ENCODE results near the gene INPP5A.
"Not testable (repeated sequence)": the region's sequence is repeated elsewhere in the genome, so short reads cannot be mapped to it uniquely, and the experiment has no call there.

INPP5A gene, protein sequence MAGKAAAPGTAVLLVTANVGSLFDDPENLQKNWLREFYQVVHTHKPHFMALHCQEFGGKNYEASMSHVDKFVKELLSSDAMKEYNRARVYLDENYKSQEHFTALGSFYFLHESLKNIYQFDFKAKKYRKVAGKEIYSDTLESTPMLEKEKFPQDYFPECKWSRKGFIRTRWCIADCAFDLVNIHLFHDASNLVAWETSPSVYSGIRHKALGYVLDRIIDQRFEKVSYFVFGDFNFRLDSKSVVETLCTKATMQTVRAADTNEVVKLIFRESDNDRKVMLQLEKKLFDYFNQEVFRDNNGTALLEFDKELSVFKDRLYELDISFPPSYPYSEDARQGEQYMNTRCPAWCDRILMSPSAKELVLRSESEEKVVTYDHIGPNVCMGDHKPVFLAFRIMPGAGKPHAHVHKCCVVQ

DNA sequence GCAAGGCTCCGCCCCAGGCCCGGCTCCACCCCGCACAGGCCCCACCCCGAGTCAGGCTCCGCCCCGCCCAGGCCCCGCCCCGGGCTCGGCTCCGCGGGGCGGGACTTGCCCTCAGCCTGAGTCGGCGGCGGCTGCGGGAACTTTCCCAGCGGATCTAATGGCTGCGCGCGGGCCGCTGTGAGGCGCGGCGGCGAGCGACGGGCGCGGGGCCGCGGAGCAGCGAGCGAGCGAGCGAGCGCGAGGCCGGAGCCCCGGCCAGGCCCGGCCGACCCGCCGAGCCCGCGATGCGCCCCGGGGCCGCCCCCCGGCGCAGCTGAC, at the start of gene INPP5A:
INPP5A (plus strand) TSS at position 104 of the 318 bp plus-strand sequence. CDS start 310 bp downstream, outside the sequence.
- no peak for DNase-seq (ENCODE audit: low read depth in 2 of 2, low spot score in 1 of 2)

DNA sequence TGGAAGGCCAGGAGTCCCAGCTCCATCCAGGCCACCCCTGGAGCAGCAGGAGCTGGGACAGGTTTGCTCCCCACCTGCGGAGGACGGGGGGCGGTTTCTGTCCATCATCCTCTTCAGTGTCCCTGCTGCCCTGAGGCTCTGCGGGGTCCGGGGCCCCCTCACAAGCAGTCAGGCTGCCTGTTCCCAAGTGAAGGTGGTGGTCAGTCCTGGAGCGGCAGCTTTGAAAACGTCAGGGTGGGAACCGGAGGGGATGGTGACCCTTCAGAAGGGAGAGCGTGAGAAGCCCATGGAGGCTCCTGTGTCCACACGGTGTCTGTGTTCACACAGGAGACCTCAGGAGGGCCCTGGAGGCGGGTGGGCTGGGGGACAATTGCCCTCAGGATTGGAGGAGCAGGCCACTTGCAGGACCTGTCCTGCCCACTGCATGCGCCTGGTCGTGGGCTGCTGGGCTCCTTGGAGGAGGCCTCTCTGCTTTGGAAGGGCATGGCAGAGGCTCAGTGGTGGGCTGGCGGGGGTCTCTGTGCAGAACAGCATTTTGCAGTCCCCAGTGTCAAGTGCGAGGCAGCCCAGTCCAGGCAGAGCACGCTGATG, 49.3 kb upstream of the INPP5A start:
- no peak for DNase-seq (ENCODE audit: low read depth in 2 of 2, low spot score in 1 of 2)

DNA sequence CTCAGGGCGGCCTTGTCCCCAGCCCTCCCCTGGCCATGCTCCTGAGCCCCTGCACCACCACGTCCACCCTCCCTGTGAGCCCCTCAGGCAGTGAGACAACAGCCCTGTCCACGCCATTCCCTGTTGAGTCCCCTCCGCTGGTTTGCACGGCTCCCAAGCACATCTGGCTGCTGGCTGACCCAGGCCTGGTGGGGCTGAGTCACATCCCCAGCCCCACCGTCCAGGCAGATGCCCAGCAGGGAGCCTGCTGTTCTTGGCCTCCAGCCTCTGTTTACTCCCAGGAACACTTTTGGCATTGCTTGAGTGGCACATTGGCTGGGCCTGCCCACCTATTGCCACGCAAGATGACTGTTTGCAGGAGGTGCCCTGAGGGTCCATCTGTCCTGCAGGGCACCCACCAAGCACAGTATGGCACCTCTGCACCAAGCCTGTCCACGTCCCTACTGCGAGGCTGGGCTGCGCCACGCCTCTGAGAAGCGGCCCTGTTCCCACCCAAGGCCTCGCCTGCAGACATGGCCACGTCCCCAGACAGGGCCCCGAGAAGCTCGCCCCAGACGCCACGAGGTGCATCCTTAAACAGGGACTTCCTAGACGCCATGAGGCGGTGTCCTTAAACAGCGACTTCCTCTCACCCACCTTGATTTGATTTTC, 48.4 kb upstream of the INPP5A start:
- no peak for DNase-seq (ENCODE audit: low read depth in 2 of 2, low spot score in 1 of 2)

DNA sequence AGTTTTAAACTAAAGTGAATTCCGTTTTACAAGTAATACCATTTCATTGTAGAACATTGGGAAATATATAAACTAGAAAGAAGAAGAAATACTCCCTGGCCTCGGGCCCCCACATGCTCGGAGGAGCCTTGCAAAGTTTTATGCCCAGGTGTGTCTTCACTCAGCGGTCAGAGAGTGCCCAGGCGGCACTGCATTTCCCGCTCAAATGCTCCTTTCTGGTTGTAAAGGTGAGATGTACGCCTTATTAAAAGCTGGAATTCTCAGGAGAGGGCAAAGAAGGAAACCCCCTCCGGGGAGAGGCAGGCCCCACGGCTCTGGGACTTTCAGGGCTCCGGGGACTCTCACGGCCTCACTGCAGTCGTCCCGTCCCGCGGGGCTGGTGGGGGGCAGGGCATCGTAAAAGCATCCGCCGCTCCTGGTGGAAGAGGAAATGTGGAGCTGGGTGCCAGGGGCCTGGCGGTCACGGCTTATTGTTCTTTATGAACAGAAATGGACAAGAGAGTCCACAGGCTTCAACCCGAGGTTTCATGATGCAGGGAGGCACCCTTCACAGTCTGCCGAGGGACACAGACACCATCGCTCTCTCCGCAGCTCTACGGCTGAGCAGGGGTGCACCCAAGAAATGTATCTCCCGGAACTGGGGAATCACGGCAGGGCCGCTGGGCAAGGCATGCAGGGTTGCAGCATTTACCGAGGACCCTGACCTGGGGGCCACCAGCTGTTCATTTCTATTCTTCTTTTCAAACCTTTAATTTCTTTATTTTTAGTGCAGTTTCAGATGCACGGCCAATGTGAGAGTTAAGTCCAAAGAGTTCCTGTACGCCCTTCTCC, 47.7 kb upstream of the INPP5A start:
- no peak for DNase-seq (ENCODE audit: low read depth in 2 of 2, low spot score in 1 of 2)

DNA sequence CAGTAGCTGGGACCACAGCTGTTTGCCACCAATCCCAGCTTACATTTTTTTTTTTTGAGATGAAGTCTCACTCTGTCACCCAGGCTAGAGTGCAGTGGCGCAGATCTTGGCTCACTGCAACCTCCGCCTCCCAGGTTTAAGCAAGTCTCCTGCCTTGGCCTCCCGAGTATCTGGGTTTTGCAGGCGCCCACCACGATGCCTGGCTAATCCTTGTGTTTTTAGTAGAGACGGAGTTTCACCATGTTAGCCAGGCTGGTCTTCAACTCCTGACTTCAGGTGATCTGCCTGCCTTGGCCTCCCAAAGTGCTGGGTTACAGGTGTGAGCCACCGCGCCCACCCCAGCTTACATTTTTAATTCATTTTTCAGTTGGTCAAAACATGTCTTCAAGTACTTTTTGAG, 46.1 kb upstream of the INPP5A start:
- DNase-seq (ENCODE audit: low read depth in 2 of 2, low spot score in 1 of 2), result not testable (repeated sequence)

DNA sequence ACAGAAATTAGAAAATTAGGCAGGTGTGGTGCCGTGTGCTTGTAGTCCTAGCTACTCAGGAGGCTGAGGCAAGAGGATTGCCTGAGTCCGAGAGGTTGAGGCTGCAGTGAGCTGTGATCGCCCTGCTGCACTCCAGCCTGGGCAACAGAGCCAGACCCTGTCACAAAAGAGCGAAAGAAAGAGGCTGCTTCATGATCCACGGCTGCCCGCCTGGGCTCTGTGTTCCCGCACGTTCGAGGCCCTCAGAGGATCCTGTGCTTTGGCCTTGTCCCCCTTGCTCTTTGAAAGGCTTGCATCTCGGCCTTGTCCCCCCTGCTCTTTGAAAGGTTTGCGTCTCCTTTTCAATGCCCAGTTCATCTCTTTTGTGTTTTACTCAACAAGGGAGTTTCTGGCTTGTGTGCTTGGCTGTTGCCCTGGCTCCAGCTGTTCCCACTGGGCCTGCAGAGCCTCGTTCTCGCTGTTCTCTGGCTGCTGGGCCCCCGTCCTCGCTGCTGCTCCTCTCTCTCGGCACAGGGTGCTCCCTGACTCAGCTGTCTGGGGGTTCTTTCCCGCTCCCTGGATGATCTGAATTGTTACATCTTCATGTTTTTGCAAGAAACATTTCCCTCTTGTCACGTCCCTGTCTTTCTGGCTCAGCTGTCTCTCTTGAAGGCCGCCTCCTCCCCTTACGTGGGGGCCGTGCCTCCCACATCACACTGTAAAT, 45.1 kb upstream of the INPP5A start:
- DNase-seq (ENCODE audit: low read depth in 2 of 2, low spot score in 1 of 2), result no peak

DNA sequence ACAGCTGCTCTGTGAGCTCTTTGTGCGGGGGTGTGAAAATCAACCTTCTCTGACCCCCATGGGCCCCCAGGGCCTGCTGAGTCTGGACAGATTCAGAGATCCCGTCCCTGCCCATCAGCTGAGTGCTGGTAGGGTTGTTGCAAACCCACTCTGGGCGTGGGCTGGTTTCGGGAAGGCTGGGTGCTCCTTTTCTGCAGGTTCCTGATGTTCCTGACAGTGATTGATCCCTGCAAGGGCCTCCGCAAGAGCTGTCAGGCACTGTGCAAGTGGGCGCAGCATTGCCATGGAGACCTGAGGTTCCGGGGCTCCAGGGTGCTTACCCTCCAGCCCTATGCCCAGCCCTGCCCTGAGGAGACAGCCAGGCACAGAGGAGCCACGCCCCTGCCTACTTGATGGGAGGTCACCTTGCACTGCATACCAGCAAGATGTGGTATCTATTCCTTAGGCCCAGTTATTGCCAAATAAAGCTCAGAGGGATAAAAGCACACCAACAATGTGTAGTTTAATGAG, 44.3 kb upstream of the INPP5A start:
- no peak for DNase-seq (ENCODE audit: low read depth in 2 of 2, low spot score in 1 of 2)

DNA sequence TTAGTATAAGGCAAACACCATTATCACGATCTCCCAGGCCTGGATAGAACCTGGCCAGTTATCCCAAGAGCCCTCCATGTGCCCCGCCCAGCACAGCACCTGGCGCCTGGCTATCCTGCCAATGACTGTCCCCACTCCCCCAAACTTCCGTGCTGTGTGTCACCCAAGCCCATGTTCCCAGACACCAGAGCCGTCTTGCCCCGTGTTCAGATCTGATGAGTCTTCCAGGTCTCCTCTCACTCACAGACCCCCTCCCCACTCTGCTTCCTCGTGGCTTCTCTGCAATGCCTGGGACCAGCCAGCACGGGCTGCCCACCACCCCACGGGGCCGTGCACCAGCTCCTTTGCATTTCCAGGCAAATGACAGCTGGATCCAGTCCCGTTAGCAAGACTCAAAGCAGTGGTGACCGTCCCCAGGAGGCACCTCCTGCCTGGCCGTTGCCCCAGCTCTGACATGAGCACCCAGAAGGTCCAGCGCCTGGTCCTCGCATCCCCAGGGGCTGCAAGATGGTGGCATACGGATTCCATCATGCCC, 43.8 kb upstream of the INPP5A start:
- no peak for DNase-seq (ENCODE audit: low read depth in 2 of 2, low spot score in 1 of 2)

DNA sequence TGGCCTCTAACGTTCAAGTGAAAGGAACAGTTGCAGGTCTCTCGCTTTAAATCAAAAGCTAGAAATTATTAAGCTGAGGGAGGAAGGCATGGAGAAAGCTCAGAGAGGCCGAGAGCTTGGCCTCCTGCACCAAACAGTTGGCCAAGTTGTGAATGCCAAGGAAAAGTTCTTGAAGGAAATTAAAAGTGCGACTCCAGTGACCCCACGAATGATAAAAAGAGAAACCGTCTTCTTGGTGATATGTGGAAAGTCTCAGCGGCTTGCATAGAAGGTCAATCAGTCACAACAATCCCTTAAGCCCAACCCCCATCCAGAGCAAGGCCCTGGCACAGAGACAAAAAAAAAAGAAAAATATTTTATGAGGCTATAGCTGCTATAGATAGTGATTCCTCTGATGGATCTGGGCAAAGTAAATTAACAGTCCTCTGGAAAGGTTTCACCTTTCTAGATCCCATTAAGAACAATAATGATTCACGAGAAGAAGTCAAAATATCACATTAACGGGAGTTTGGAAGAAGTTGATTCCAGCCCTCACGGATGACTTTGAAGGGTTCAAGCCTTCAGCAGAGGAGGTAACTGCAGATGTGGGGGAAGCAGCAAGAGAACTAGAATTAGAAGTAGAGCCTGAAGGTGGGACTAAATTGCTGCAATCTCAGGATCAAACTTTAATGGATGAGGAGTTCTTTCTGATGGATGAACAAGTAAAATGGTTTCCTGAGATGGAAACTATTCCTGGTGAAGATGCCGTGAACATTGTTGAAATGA, 42.5 kb upstream of the INPP5A start:
- DNase-seq (ENCODE audit: low read depth in 2 of 2, low spot score in 1 of 2), result no peak

DNA sequence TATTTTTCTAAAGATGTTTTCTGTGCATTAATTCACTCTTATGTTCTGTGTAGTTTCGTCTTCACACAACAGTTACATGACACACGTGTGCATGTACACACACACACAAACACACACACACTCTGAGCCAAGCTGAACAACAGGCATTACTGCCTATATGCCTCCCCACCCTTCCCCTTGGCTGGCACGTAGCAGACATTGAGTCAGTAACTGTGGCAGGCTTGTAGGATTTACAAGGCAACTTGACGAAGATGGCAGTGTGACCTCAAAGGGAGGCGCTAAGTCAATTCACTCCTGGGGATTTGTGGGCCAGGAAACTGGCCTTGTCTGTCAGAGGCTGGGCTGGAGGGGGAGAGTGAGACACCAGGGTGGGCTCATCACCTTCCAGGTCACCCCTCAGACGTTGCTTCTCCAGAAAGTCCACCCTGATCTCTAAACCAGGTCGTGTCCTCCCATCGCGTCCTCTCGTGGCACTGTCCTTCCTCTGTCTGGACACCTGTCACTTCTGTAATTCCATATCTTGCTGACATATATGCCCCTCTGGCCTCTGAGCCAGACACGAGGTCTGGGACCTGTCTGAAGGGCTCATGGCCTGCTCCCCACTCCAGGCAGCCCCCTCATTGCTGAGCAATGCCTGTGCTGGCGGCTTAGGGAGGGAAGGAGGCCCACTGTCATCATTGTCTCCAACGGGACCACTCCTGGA, 41.1 kb upstream of the INPP5A start:
- no peak for DNase-seq (ENCODE audit: low read depth in 2 of 2, low spot score in 1 of 2)

DNA sequence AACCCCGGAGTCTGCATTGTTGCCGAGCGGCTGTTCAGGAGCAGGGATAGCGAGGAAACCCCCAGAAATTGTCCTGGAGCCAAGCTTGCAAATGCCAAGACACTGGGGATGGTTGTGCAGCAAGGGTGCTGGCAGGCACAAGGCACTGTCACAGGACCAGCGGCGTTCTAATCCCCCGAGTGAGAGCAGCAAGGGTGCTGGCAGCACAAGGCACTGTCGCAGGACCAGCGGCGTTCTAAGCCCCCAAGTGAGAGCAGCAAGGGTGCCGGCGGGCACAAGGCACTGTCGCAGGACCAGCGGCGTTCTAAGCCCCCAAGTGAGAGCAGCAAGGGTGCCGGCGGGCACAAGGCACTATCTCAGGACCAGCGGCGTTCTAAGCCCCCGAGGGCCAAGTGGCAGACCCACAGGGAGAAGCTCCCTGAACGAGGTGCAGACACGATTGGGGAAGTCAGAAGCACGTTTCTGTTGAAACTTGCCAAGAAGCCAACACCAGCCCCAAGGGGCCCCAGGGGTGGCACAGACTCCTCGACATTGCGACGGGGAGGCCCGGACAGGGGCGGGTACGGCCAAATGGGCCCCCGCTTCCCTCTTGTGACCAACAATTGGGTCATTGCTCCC, 40.4 kb upstream of the INPP5A start:
- no peak for DNase-seq (ENCODE audit: low read depth in 2 of 2, low spot score in 1 of 2)

DNA sequence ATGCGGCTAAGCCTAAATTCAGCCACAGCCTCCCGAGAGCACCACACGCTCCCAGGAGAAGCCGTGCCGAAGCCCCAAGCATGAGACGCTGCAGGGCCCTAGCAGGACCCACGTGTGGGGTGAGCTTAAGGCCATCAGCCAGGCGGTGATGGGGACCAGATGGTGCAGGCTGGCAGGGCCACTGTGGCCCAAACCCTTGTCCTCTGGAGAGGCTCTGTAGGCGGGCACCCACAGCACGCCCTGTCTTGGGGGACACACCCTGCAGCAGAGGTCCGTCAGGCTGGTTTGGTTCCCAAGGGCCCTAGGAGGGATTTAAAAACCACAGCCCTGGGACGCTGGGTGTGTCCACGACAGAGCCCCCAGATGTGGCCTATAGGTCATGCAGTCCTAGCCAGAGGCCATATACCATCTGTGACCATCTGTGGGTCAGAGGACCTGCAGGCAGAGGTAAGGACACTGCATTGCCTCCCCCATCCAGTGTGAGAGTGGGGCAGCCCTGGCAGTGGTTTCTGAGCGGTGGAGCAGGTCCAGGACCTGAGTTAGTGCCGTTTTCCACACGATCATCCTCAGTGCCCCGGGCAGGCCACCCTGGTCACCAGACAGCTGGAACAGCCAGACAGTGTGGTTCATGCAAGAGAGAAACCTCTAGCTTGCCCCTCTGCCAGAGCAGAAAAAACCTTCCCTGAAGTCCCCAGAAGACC, 39.6 kb upstream of the INPP5A start:
- no peak for DNase-seq (ENCODE audit: low read depth in 2 of 2, low spot score in 1 of 2)

DNA sequence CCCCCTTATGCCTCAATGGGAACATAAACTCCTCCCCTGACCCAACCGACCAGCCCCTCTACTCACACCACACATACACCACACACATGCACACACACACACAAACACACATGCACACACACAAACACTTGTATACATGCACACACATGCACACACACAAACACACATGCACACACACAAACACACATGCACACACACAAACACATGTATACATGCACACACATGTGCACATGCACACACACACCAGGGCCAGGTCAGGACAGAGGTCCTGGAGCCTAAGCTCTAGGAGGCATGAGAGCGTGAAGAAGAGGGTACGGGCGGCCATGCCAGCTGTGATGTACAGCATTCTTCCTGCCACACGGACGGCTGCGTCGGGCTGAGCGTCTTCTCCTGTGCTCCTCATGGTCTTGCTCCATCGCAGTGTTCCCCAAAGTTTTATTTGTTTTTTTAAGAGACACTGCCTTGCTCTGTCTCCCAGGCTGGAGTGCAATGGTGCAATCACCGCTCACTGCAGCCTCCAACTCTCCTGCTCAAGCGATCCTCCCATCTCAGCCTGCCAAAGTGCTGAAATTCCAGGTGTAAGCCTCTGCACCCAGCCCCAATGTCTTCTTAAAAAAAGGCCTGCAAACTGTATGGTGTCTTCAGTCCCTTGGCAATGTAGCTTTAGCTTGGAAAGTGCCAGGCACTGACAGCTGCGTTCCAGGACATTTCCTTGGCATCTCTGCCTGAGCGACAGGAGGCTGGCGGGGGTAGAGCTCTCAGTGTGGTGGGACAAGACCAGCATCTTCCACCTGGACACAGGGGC, 38.8 kb upstream of the INPP5A start:
- no peak for DNase-seq (ENCODE audit: low read depth in 2 of 2, low spot score in 1 of 2)

DNA sequence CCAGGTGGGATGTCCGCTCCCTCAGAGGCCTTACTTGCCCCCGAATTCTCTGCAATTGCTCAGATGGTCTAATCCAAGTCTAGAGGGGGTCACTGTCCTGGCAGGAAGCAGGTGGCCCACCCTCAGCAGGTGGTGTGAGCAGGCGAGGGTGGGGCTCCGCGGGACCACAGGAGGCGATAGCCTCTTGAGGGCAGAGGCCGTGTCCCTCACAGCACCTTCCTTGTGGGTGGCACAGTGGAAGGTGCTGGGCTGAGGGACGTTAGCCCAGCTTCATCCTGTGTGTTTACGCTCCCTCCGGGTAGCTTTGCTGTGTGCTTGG, 38.3 kb upstream of the INPP5A start:
- no peak for DNase-seq (ENCODE audit: low read depth in 2 of 2, low spot score in 1 of 2)

DNA sequence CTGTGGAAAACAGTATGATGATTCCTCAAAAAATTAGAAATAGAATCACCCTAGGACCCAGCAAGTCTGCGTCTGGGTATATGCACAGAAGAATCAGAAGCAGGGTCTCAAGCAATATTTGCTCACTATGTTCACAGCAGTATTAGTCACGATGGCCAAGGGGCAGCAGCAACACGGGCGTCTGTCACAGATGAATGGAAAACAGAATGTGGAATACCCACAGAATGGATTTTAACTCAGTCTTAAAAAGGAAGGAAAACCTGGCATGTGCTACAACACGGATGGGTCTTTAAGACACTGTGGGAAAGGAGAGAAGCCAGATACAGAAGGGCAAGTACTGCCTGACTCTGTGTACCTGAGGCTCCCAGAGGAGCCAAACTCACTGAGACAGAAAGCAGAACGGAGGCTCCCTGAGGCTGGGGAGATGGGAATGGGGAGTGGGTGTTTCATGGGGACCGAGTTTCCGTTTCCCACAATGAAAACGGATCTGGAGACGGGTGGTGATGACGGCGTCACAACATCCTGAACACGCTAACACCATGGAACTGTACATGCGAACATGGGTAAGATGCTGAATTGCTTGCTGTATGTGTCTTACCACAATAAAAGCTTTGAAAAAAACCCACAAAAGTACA, 36.7 kb upstream of the INPP5A start:
- no peak for DNase-seq (ENCODE audit: low read depth in 2 of 2, low spot score in 1 of 2)

DNA sequence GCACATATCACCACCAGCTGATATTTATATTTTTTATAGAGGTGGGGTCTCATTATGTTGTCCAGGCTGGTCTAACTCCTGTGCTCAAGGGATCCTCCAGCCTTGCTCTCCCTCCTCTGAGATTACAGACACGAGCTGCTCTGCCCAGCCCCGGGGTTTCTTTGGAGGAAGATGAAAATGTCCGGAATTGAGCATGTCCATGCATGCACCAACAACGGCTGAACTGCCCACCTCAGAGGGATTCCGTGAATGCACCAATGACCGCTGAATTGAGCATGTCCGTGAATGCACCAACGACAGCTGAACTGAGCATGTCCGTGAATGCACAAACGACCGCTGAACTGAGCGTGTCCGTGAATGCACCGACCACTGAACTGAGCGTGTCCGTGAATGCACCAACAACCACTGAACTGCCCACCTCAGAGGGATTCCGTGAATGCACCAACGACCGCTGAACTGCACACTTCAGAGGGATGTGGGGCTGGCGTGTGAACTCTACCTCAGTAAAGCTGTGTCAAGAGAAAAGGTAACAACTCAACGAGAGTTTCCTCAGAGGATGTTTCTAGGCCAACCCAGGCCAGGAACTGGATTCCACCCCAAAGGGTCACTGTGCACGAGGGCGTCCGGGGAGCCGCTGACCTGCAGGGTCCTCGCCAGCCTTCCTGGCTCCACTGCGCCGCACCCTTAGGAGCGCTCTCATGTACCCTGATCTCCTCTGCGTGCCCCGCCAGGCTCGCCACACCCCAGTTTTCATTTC, 34.9 kb upstream of the INPP5A start:
- DNase-seq (ENCODE audit: low read depth in 2 of 2, low spot score in 1 of 2), result no peak

Measured in stimulated activated CD8-positive, alpha-beta memory T cell treated with anti-CD3 and anti-CD28 coated beads, Interleukin-4, amount 100 ng/mL, for 4 hours (primary cell).